Activated CD8-positive, alpha-beta T cell treated with anti-CD3 and anti-CD28 coated beads, Interleukin-2, amount 10 ng/mL, durations not matched to agents 7 days and 5 days (primary cell): ENCODE results near the gene SNX21. TPM values are rescaled to one million over a fixed set of nuclear protein-coding genes. Genes with fewer than 3 reads are reported as not detected.
A peak's percentile ranks its signal among the peaks of the same experiment; 100 is the strongest.
"Not testable (repeated sequence)": the region's sequence is repeated elsewhere in the genome, so short reads cannot be mapped to it uniquely, and the experiment has no call there.

Experiments
- ATAC-seq: fragments of 150-1000 bp; cut with Tn5 transposase; one replicate; pipeline ENCODE4 v1.10.0; 2021; ENCODE audit warnings: moderate library complexity
- CTCF ChIA-PET: fragments of 350-600 bp; sonication (Branson Sonifier 250); formaldehyde crosslinking; loops from one replicate; lab custom pipeline; 2021; ENCODE audit warnings: antibody characterized with exemption; lab: Charles Lee
- POLR2A ChIA-PET: fragments of 350-600 bp; sonication (Branson Sonifier 250); formaldehyde crosslinking; loops from one replicate; lab custom pipeline; 2021; ENCODE audit warnings: antibody characterized with exemption; lab: Charles Lee
- DNase-seq: peaks from one replicate; pipeline ENCODE4 v3.0.0-alpha.2; 2020
- H3K27ac Mint-ChIP-seq: one replicate; pipeline ENCODE4 v1.8.0; 2021; ENCODE audit warnings: mild to moderate bottlenecking, mixed read lengths
- H3K27me3 Mint-ChIP-seq: one replicate; pipeline ENCODE4 v1.8.0; 2021; ENCODE audit warnings: low read depth, mixed read lengths
- H3K36me3 Mint-ChIP-seq: one replicate; pipeline ENCODE4 v1.8.0; 2021; ENCODE audit warnings: low read depth, mixed read lengths
- H3K4me1 Mint-ChIP-seq: one replicate; pipeline ENCODE4 v1.8.0; 2021; ENCODE audit warnings: low read depth, mixed read lengths
- H3K4me3 Mint-ChIP-seq: one replicate; pipeline ENCODE4 v1.8.0; 2021; ENCODE audit warnings: mild to moderate bottlenecking, mixed read lengths
- H3K9me3 Mint-ChIP-seq: one replicate; pipeline ENCODE4 v1.8.0; 2022; ENCODE audit warnings: mixed read lengths; ENCODE audit not compliant: insufficient read depth
- total RNA-seq, 2 experiments: library from RNA; stranded (reverse); gene quantifications; one replicate each; pipeline ENCODE4 v1.2.3, GENCODE V29; 2021

SNX21 gene
- total RNA-seq, 2 experiments from 2014 or later, result 1.6 to 1.7 TPM

- Mint-ChIP-seq H3K4me3 (peak overlapping the region; percentile 60), H3K27ac (no peak overlapping the region), H3K36me3 (peaks cover 2% of the 10 kb centered on the region), H3K9me3 (no peaks in the 10 kb centered on the region), H3K27me3 (peaks cover 26% of the 10 kb centered on the region), H3K4me1 (peaks cover 18% of the 10 kb centered on the region)
- ChIA-PET CTCF (interaction anchor here (0.6 to 2.1 kb wide), 22 partner anchors 8 to 146 kb away, joined by 3 to 11 read pairs (median 4); partner anchors contain the start of genes PCIF1, SNX21 and SPATA25), POLR2A (interaction anchor here (0.8 to 2.5 kb wide), 4 partner anchors 11 to 110 kb away, joined by 3 to 10 read pairs (median 4); partner anchors contain the start of genes ACOT8, PCIF1 and ZSWIM3)
- DNase-seq (peak; percentile 63), ATAC-seq (peak; percentile 77)
Observed at GRCh38 chr20:45823949-45824835, 9.4 kb upstream of the SNX21 start.

GRCh38 chr20:45826381-45827019 is 7.1 kb upstream of the SNX21 start:
- Mint-ChIP-seq H3K4me3 (no peak overlapping the region), H3K27me3 (peaks cover 27% of the 10 kb centered on the region), H3K36me3 (no peaks in the 10 kb centered on the region), H3K4me1 (peaks cover 18% of the 10 kb centered on the region), H3K27ac (no peak overlapping the region), H3K9me3 (no peaks in the 10 kb centered on the region)
- ATAC-seq (no peak), DNase-seq (no peak)
- POLR2A ChIA-PET, result interaction anchor here (0.7 to 2.1 kb wide), 2 partner anchors 10 to 31 kb away, joined by 3 to 7 read pairs; no protein-coding TSS in a partner anchor
- CTCF ChIA-PET, result interaction anchor here (1.5 to 2.2 kb wide), 2 partner anchors 27 to 144 kb away, joined by 4 to 8 read pairs; no protein-coding TSS in a partner anchor

DNA sequence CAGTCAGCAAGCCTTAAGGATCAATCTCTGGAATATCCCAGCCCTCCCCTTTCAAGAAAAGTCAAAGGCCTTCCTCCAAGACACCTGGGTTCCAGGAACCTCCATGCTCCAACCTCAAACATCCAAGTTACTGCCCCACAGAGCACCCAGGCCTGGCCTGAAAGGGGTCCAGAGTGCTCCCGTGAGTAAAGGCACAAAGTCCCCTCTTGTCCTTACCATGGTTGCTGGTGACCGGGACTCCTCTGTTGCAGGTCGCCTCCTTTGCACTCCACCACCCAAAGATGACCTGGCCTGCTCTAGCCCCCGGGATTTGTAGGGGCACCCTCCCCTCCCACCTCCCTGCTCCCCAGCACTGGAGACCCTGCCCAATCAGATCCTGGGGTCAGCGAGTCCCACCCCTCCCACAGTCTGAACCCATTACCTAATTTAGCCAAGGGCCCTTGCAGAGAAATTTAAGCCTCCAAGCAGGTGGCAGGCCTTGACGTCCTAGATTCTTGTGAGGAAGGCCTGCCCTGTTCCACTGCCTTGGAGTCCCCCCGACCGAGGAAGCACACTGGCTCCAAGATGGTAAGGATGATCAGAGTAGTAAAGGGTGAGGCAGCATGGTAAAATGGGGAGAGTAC is 6.5 kb upstream of the SNX21 start, which contains the start of gene TNNC2:
TSS of gene TNNC2 (minus strand) at position 283 of the 623 bp plus-strand sequence. CDS start at position 219, 64 bp downstream.
- ATAC-seq, result no peak
- H3K27ac Mint-ChIP-seq, result no peak within 1 kb of the TSS
- peaks cover 24% of the 10 kb centered on the region for H3K27me3 Mint-ChIP-seq
- CTCF ChIA-PET, result interaction anchor here (2.2 kb wide), 1 partner anchor 143 kb away, joined by 8 read pairs; no protein-coding TSS in a partner anchor
- POLR2A ChIA-PET, result interaction anchor here (2.1 kb wide), 1 partner anchor 10 kb away, joined by 7 read pairs; no protein-coding TSS in a partner anchor
- no peak for DNase-seq
- H3K4me3 Mint-ChIP-seq, result no peak within 1 kb of the TSS
- H3K9me3 Mint-ChIP-seq, result no peaks in the 10 kb centered on the region
- peaks cover 18% of the 10 kb centered on the region for H3K4me1 Mint-ChIP-seq
- no peaks in the 10 kb centered on the region for H3K36me3 Mint-ChIP-seq

DNA sequence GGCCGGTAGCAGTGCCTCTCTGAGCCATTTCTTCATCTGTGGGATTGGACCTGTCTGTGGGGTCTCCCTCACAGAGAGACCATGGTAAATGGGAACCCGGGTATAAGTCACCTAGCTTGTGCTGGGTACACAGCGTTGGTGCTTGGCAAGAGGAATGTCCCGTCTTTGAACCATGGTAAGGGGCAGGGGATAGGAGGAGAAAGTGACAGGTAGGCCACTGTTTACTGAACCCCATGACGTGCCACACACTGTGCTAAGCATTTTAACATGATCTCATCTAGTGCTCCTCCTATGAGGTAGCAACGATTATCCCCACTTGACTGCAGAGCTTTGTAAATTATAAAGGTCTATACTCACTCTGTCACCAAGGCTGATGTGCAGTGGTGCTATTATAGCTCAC is 5.9 kb upstream of the SNX21 start:
- Mint-ChIP-seq H3K36me3 (no peaks in the 10 kb centered on the region), H3K4me1 (peaks cover 18% of the 10 kb centered on the region), H3K4me3 (no peak overlapping the region), H3K9me3 (no peaks in the 10 kb centered on the region), H3K27me3 (peaks cover 20% of the 10 kb centered on the region), H3K27ac (no peak overlapping the region)
- no peak for DNase-seq
- ATAC-seq, result no peak
- ChIA-PET POLR2A (no interaction called here), CTCF (interaction anchor here (2.2 kb wide), 1 partner anchor 143 kb away, joined by 8 read pairs; no protein-coding TSS in a partner anchor)

DNA sequence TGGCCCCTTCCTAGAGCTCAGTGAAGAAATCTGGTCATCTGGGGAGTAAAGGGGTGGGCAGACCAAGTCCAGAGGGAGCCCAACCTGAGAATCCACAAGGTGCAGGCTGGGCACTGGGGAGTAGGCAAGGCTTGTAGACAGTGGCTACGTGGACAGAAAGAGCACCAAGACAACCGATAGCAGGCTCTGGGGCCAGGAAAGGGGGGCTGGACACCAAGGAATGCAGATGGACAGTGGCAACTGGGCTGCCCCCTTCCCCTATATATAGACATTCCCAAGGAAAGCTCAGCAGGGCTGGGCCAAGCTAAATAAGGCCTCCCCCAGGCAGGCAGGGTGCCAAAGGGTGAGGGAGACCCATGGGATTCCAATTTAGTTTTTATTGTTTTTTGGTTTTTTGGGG is 5.0 kb upstream of the SNX21 start:
- Mint-ChIP-seq H3K4me3 (no peak overlapping the region), H3K36me3 (no peaks in the 10 kb centered on the region), H3K27ac (no peak overlapping the region), H3K4me1 (peaks cover 18% of the 10 kb centered on the region), H3K9me3 (no peaks in the 10 kb centered on the region), H3K27me3 (peaks cover 14% of the 10 kb centered on the region)
- POLR2A ChIA-PET, result interaction anchor here (0.6 kb wide), 1 partner anchor 16 kb away, joined by 3 read pairs; no protein-coding TSS in a partner anchor
- no peak for DNase-seq
- ATAC-seq, result no peak
- CTCF ChIA-PET, result no interaction called here

DNA sequence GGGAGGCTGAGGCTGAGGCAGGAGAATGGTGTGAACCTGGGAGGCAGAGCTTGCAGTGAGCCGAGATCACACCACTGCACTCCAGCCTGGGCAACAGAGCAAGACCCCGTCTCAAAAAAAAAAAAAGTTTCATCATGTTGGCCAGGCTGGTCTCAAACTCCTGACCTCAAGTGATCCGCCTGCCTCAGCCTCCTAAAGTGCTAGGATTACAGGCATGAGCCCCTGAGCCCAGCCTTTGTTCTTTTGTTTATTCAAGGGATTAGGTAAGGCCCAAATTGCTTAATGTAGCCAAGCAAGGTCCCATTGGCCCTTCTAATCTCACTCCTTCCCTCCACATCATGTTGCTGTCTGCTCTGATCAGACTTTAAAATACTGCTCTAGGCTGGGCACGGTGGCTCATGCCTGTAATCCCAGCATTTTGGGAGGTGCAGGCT is 3.9 kb upstream of the SNX21 start:
- H3K36me3 Mint-ChIP-seq, ATAC-seq, H3K27ac Mint-ChIP-seq, CTCF ChIA-PET, H3K9me3 Mint-ChIP-seq, DNase-seq, H3K27me3 Mint-ChIP-seq, H3K4me3 Mint-ChIP-seq, POLR2A ChIA-PET: not testable (repeated sequence)
- peaks cover 12% of the 10 kb centered on the region for H3K4me1 Mint-ChIP-seq

DNA sequence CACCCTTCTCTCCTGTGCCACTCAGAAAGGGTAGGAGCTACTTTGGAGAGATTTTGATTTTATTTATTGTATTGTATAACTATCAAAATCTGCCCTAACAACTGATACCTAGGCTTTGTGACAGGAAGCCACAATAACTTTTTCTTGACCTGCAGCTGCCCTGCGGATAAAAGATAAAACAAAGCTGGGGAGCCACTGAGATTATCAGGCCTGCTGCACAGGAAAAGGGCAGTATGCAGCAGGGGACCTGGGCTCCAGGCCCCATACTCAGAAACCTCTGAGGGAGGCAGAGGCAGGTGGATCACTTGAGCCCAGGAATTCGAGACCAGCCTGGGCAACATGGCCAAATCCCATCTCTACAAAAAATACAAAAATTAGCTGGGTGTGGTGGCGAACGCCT is 980 bp upstream of the SNX21 start:
- Mint-ChIP-seq H3K27ac (no peak overlapping the region), H3K4me3 (no peak overlapping the region), H3K4me1 (peaks cover 13% of the 10 kb centered on the region), H3K36me3 (no peaks in the 10 kb centered on the region), H3K9me3 (no peaks in the 10 kb centered on the region), H3K27me3 (peaks cover 3% of the 10 kb centered on the region)
- ATAC-seq, result no peak
- no peak for DNase-seq
- ChIA-PET POLR2A (interaction anchor here (1.0 to 2.4 kb wide), 3 partner anchors 16 to 25 kb away, joined by 5 to 12 read pairs (median 9); partner anchors contain the start of genes ACOT8 and ZSWIM3), CTCF (interaction anchor here (1.3 to 1.7 kb wide), 3 partner anchors 8 to 33 kb away, joined by 4 to 9 read pairs (median 7); no protein-coding TSS in a partner anchor)

- peak; percentile 39 for DNase-seq
- Mint-ChIP-seq H3K27ac (no peak overlapping the region), H3K4me3 (peak overlapping the region; percentile 70), H3K4me1 (peaks cover 13% of the 10 kb centered on the region), H3K9me3 (no peaks in the 10 kb centered on the region), H3K27me3 (peaks cover 3% of the 10 kb centered on the region), H3K36me3 (no peaks in the 10 kb centered on the region)
- ATAC-seq, result peak; percentile 77
- CTCF ChIA-PET, result interaction anchor here (0.6 to 1.7 kb wide), 5 partner anchors 10 to 153 kb away, joined by 3 to 9 read pairs (median 5); no protein-coding TSS in a partner anchor
- POLR2A ChIA-PET, result interaction anchor here (1.3 to 2.4 kb wide), 3 partner anchors 18 to 57 kb away, joined by 3 to 12 read pairs (median 9); partner anchors contain the start of genes ACOT8, CTSA, NEURL2 and ZSWIM3
Observed at GRCh38 chr20:45833883-45834796, 541 bp downstream of the SNX21 start.

GRCh38 chr20:45834797-45835161 is 1.2 kb downstream of the SNX21 start:
- peaks cover 3% of the 10 kb centered on the region for H3K27me3 Mint-ChIP-seq
- peak overlapping the region; percentile 45 for H3K4me3 Mint-ChIP-seq
- ChIA-PET CTCF (no interaction called here), POLR2A (interaction anchor here (1.3 to 2.4 kb wide), 2 partner anchors 23 to 56 kb away, joined by 3 to 12 read pairs; partner anchors contain the start of genes ACOT8, CTSA, NEURL2 and ZSWIM3)
- H3K36me3 Mint-ChIP-seq, result no peaks in the 10 kb centered on the region
- no peaks in the 10 kb centered on the region for H3K9me3 Mint-ChIP-seq
- no peak for DNase-seq
- H3K4me1 Mint-ChIP-seq, result peaks cover 13% of the 10 kb centered on the region
- H3K27ac Mint-ChIP-seq, result no peak overlapping the region
- ATAC-seq, result no peak

DNA sequence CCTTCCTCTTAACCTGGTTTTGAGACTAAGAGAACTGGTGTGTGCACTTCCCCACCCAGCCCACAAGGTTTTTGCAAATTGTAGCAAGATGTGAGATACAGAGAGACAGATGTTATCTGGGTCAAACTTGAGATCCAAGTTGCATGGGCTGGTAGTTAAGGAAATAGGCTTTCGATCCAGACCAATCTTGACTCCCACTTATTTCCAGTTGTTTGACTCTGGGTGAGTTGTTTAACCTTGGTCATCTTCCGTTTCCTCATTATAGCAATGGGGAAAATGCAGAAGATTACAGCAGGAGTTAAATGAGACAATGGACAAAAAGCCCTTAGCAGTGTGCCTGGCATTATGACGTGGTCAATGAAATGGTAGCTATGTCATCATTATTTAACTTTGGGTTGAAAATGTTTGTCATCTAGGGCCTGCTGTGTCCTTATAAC is 1.7 kb downstream of the SNX21 start:
- ATAC-seq (no peak), DNase-seq (no peak)
- Mint-ChIP-seq H3K4me3 (peak overlapping the region; percentile 45), H3K27me3 (peaks cover 1% of the 10 kb centered on the region), H3K27ac (no peak overlapping the region), H3K36me3 (no peaks in the 10 kb centered on the region), H3K9me3 (no peaks in the 10 kb centered on the region), H3K4me1 (peaks cover 13% of the 10 kb centered on the region)
- ChIA-PET CTCF (interaction anchor here (0.9 kb wide), 1 partner anchor 37 kb away, joined by 4 read pairs; no protein-coding TSS in a partner anchor), POLR2A (interaction anchor here (0.8 kb wide), 1 partner anchor 45 kb away, joined by 3 read pairs; no protein-coding TSS in a partner anchor)
